Skin of body (tissue), 2 donors: ENCODE data around the gene AMBN. TPM values are rescaled to one million over a fixed set of nuclear protein-coding genes. Genes with fewer than 3 reads are reported as not detected.

Experiments
- DNase-seq: peaks from one replicate; lab custom pipeline; 2025; lab: John Stamatoyannopoulos, UW
- total RNA-seq: library from RNA; depleted of rRNA; stranded (reverse); fragments of >200 nt; gene quantifications from one replicate; pipeline ENCODE4 v1.2.3, GENCODE V29; 2014

AMBN gene, protein sequence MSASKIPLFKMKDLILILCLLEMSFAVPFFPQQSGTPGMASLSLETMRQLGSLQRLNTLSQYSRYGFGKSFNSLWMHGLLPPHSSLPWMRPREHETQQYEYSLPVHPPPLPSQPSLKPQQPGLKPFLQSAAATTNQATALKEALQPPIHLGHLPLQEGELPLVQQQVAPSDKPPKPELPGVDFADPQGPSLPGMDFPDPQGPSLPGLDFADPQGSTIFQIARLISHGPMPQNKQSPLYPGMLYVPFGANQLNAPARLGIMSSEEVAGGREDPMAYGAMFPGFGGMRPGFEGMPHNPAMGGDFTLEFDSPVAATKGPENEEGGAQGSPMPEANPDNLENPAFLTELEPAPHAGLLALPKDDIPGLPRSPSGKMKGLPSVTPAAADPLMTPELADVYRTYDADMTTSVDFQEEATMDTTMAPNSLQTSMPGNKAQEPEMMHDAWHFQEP
- total RNA-seq: not detected

GRCh38 chr4:70591955-70592582, at the start of gene AMBN:
Gene AMBN, plus strand, starts transcription at chr4:70592256. Its CDS starts 103 bp downstream, at chr4:70592359.
- DNase-seq: no peak

- no peak for DNase-seq
These were observed 47.7 kb upstream of the AMBN start for GRCh38 chr4:70544279-70544868.

DNA sequence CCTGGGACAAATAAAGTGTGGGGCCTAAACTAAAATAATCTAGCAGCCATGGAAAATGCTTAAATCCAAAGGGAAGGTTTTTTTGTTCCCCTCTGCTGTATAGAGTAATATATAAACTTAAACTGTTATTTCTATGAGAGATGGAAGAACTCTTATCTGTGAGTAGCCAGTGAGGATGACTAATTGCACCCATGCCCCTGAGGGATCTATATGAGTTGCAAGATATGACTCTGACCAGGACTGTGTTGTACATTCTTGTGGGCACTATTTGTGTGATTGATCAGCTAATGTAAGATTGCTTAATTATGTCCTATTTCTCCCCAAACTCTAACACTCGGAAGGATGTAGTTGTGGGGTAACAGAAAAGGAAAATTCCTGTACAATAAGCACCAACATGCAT, 35.2 kb upstream of the AMBN start:
- no peak for DNase-seq

DNA sequence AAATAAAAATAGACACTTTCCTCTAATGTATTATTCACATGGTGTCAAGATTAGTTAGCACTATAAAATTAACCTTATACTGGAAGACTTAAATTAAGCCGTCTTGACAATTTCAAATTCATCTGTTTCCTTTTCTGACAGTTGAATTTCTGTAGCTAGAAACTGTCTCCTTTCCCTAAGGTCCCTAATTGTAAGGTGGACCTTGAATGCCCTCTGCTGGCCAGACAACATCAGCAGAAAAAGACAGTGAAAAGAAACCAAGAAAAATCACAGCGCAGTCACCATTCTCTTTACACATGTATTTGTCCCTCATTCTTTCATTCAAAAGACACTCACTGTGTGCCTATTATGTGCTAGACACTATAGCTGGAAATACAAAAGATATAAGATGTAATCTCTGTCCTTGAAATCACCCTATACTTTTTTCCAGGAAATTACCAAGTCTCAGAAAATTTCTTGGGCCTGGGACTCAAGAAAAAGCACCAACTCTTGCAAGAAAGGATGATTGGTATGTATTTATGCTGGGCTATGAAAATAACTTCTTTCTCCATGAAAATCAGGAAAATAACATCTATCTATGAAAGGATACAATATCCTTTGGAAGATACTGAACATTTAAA, 32.7 kb upstream of the AMBN start:
- DNase-seq: peak; percentile 30

DNA sequence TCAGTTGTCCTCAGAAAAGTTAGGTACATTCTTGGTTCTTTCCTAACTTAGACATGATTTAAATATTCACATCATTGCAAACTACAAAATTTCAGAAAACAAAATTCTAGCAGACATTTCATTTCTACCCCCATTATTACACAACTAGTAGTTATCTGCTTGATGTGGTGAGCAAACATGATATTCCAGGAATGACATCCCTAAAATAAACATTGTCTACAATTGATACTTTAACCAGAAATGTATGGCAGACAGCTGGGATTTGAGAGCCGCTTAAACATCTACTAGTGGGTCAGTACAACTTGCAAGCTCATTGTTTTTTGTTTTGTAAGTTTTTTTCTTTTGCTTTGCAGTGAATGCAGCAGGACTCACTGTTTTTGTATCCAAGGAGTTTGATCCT, 32.1 kb upstream of the AMBN start:
- DNase-seq: no peak

- DNase-seq: no peak
These were observed 28.0 kb upstream of the AMBN start for GRCh38 chr4:70564033-70564432.

GRCh38 chr4:70570796-70571195, 21.3 kb upstream of the AMBN start:
- no peak for DNase-seq

DNA sequence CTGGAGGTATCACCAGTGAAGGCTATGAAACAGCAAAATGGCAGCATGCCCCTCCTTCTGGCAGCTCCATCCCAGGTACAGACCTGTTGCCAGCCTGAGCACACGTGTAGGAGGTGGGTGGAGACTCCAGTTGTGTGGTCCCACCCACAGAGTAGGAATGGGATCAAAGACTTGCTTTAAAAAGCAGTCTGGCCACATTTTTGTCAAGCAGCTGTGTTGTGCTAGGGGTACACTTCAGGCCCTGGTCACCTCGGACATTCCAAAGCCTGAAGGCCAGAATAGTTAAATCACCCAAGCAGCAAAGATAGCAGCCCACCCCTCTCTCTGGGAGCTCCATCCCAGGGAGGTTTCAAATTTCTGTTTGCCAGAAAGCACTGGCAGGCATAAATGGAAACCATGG, 20.3 kb upstream of the AMBN start:
- no peak for DNase-seq

GRCh38 chr4:70575964-70576363, 16.1 kb upstream of the AMBN start:
- no peak for DNase-seq

DNA sequence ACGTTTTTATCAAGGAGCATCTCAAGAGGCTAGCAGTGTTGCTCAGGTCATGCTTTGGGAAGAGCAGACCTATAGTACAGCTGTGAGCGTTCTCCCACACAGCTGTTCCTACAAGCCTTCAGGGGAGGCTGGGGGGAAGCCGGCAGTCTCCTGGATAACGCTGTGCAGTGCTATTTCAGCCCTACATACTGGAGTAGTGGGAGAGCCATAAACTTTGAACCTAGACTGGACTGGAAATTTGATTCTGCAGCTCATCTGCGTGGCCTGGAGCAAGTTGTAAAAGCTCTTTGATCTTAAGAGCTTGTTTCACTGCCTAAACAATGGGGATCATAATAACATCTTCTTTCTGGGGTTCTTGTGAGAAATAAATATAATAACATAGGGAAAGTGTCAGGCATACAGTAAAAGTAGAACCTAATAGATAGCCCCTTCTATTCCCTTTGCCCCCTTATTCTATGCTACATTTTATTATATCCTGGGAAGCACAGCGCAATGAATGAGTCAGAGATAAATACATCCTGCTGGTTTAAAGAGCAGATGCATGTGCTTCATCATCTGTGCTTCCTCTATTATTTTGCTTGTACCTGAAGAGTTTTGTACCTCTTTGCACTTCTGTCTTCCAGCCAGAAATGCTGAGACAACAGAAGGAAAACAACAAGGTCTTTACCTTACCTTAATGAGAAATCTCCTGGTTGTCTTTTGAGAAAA, 14.7 kb upstream of the AMBN start:
- DNase-seq: no peak

DNA sequence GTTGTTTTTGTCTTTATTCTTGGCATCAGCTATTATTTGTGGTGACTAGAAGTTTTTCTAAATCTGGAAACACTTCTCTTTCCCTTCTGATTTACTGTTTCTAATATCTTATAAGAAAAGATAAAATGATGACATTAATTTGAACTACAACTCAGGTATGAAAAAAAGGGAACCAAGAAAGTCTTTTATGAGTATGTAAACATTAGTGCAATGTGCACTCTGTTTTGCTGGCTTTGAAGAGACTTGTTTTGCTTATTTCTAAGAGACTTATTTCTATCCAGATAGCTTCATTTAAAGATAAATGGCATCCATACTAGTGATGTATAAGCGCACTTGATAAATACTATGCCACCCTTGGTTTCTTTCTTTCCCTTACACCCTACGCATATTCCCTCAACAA, 10.1 kb upstream of the AMBN start:
- DNase-seq: no peak

DNA sequence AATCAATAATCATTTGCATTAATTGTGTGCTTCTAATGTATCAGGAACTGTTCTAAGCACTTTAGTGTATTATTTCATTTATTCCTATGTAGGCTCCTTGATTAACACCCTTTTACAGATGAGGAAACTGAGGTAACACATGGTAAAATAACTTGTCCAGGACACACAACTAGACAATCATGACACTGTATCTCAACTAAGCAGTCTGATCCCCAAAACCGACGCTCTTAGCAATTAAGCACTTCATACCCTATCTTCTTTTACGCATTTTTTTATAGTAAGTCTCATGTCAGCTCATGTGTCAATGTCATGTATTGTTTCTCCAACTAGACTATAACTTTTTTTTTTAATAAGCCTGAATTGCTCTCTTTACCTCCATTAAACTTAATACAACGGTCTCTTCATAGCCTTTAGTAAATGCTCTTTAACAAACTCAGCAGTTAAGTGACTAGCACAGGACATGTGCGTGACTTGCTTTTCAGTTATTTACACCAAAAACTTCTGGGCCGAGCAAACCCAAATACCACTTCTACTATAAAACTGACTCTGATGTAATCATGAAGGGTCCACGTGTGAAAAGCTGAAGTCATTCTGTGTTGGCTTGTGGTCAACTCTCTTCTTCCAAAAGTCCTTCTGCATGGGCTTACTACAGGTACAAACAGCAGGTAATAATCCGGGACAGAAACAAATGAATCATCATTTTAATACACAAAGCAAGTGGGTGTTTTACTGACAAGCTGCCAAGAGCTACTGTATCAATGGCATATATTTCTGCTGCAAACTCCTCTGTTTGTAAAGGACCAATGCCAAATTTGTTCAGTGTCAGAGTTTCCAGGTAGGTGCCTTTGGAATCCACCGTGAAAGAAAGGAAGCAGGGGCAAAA, 7.9 kb upstream of the AMBN start:
- DNase-seq: no peak

DNA sequence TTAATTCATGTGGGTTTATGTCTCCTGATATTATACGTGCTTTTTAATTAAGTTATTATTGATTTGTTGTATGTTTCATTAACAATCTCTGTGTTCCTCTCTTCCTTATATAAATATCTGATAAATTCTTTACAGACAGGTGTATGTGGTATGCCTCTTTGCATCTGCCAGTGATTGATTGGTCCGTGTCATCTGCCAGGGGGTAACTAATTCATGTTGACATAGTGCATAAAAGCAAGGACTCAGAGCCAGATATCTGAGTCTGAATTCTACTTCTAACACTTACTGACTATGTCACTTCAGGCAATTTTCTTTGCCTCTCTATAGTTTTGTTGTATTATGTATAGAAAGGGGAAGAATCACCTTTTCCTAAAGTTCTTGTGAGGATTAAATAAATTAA, 5.2 kb upstream of the AMBN start:
- no peak for DNase-seq

- no peak for DNase-seq
These were observed 2.3 kb upstream of the AMBN start for GRCh38 chr4:70589785-70590184.

- no peak for DNase-seq
These were observed 2.1 kb downstream of the AMBN start for GRCh38 chr4:70594196-70594595.

DNA sequence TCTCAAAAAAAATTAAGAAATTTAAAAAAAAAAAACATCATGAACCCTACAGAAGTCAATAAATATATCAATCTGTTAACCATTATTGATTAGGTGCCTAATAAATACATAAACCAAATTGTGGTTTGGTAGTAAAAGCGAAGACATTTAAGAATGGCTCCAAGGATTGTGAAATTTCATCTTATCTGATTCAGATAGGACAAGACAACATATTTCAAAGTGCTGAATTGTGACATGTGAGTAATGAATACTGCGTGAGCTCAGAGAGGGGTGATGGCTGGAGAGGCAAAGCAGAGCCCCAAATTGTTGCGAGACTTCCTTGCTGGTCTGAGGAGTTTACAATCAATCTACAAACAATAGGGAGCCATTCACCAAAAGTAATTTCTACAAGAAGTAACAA, 8.2 kb downstream of the AMBN start:
- no peak for DNase-seq

DNA sequence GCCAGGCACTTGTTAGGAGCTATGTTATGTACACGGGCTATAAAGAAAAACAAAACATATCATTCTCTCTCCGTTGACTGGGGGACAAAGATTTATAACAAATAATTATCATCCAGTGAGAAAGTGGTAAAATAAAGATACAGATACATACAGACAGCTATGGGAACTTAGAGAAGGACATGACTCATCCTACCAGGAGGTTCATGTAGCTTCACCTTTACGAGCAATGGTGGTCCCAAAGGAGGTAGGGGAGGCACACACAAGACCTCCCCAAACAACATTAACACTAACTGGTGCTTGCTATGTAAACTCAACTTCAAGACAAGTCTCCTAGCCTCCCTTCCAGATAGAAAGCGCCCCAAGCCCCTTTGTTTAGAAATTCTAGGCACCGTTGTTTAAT, 8.9 kb downstream of the AMBN start:
- DNase-seq: no peak

- DNase-seq: no peak
These were observed 9.5 kb downstream of the AMBN start for GRCh38 chr4:70601422-70602039.

DNA sequence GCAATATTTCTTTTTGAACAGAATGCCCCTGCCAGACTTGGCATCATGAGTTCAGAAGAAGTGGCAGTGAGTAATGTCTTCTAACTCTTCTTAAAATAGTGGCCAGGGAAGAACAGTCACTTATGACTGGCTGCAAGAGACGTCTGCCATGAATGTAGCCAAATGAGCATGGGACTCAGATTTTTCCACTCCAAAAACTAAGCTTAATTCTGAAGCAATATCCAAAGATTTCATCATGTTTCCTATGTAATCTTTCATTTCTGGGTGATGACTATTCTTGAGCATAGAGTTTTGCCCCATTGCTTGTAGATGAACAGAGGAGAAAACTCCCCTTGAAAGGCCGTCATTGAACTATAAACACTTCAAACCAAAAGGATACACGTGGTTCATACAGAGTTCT, 11.8 kb downstream of the AMBN start:
- no peak for DNase-seq

GRCh38 chr4:70606459-70606858, 14.4 kb downstream of the AMBN start:
- no peak for DNase-seq
